Germinal center (tissue), 1 donor: ENCODE data around the gene GIT1.
A peak's percentile ranks its signal among the peaks of the same experiment; 100 is the strongest.

ENCODE experiments used
- DNase-seq: peaks from one replicate; pipeline ENCODE4 v3.0.0; 2012; ENCODE audit warnings: mixed read lengths, low spot score

GIT1 gene

GRCh38 chr17:29594519-29595090 is 5.2 kb upstream of the GIT1 start:
- no peak for DNase-seq

GRCh38 chr17:29593591-29594518 is 4.4 kb upstream of the GIT1 start:
- no peak for DNase-seq

GRCh38 chr17:29592850-29593551 is 3.6 kb upstream of the GIT1 start, which contains the start of gene ANKRD13B:
ANKRD13B (plus strand) TSS chr17:29593132; CDS start chr17:29593622, 490 bp downstream.
- DNase-seq = no peak

- DNase-seq = peak; percentile 87
Measured at GRCh38 chr17:29591737-29592608, 2.5 kb upstream of the GIT1 start.

GRCh38 chr17:29591146-29591736 is 1.8 kb upstream of the GIT1 start:
- peak; percentile 42 for DNase-seq

- DNase-seq = no peak
Measured at GRCh38 chr17:29590411-29591145, 1.1 kb upstream of the GIT1 start.

- DNase-seq = peak; percentile 42
Measured at GRCh38 chr17:29588562-29589411, 661 bp downstream of the GIT1 start.

- DNase-seq = no peak
Measured at GRCh38 chr17:29588017-29588561, 1.4 kb downstream of the GIT1 start.

GRCh38 chr17:29587591-29587990 is 1.9 kb downstream of the GIT1 start:
- no peak for DNase-seq

- DNase-seq = no peak
Measured at GRCh38 chr17:29586676-29587469, 2.6 kb downstream of the GIT1 start.

- DNase-seq = no peak
Measured at GRCh38 chr17:29585080-29585751, 4.2 kb downstream of the GIT1 start.

GRCh38 chr17:29584452-29585079 is 4.9 kb downstream of the GIT1 start:
- DNase-seq = no peak

- DNase-seq = no peak
Measured at GRCh38 chr17:29583324-29584248, 5.9 kb downstream of the GIT1 start.

GRCh38 chr17:29582772-29583171 is 6.7 kb downstream of the GIT1 start:
- no peak for DNase-seq

GRCh38 chr17:29582254-29582765 is 7.1 kb downstream of the GIT1 start:
- DNase-seq = no peak

- no peak for DNase-seq
Measured at GRCh38 chr17:29581583-29582253, 7.7 kb downstream of the GIT1 start.
